AG04449 (cell line): ENCODE measurements around the gene KCND2.

Source experiments
- CTCF ChIA-PET: fragments of 350-600 bp; formaldehyde crosslinking; extraction: SDS; loops from one replicate; lab custom pipeline; 2021; ENCODE audit warnings: antibody characterized with exemption; lab: Yijun Ruan, JAX
- POLR2A ChIA-PET: fragments of 400-600, 350-600 bp; formaldehyde crosslinking; extraction: SDS; loops from one replicate; lab custom pipeline; 2020; ENCODE audit warnings: antibody characterized with exemption, inconsistent platforms; lab: Yijun Ruan, JAX
- DNase-seq: peaks from one replicate; pipeline ENCODE4 v3.0.0-alpha.2; 2010; ENCODE audit warnings: low read depth, low spot score
- H3K4me3 ChIP-seq: 2 replicates; pipeline ENCODE4 v1.5.1; 2011; ENCODE audit warnings: low read depth, mild to moderate bottlenecking, control low read depth, low read length
- TF ChIP-seq, protein P1 (sequence below): IDR thresholded peaks from one replicate; pipeline ENCODE4 v1.5.1; 2011; ENCODE audit warnings: mild to moderate bottlenecking, moderate library complexity, low read length, control low read depth, inconsistent platforms; ENCODE audit not compliant: insufficient read depth; ENCODE audit errors: missing control alignments

Gene KCND2

DNA sequence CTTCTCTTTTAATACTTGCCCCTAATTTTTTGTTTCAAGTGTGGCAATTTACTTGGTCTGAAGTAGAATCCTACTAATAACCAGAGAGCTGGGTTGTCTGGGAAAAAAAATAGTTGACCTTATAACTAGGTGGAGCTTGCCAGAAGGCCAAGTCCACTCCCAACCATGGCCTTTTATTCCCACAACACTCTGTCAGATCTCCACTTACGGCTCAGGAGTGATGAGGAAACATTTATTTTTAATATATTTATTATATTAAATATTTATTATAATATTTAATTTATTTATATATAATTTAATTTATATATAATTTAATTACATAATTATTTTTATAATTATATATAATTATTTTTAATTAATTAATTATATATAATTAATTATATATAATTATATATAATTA is 526.2 kb downstream of the KCND2 start:
- ChIA-PET POLR2A (interaction anchor here (0.7 kb wide), 1 partner anchor 1261 kb away, joined by 3 read pairs; no protein-coding TSS in a partner anchor), CTCF (interaction anchor here (13.9 kb wide), 1 partner anchor 7 kb away, joined by 186 read pairs; no protein-coding TSS in a partner anchor)
- DNase-seq: no peak
- no peak overlapping the region for H3K4me3 ChIP-seq
- TF ChIP-seq, protein P1, sequence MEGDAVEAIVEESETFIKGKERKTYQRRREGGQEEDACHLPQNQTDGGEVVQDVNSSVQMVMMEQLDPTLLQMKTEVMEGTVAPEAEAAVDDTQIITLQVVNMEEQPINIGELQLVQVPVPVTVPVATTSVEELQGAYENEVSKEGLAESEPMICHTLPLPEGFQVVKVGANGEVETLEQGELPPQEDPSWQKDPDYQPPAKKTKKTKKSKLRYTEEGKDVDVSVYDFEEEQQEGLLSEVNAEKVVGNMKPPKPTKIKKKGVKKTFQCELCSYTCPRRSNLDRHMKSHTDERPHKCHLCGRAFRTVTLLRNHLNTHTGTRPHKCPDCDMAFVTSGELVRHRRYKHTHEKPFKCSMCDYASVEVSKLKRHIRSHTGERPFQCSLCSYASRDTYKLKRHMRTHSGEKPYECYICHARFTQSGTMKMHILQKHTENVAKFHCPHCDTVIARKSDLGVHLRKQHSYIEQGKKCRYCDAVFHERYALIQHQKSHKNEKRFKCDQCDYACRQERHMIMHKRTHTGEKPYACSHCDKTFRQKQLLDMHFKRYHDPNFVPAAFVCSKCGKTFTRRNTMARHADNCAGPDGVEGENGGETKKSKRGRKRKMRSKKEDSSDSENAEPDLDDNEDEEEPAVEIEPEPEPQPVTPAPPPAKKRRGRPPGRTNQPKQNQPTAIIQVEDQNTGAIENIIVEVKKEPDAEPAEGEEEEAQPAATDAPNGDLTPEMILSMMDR: no peak
